ENCODE results near the gene CEP85.

Gene CEP85

DNA sequence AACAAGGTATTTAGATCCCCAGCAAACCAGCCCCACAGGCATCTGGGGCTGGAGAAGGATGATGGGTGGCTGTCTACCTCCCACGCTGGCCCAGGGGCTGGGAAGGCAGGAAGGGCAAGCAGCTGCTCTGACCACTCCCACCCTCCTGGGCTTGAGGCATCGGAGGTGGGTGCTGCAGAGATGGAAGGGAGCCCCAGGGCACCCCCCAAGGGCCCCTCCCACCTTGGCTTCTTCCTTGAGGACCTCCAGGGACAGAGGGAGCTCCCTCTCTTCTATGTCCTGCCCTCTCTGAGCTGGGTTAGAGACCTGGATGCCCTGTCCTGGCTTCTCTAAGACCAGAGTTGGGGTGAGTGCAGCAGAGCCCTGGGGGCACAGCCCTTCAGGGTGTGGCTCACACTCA, 86.9 kb downstream of the CEP85 start:
- peaks cover 10% of the 10 kb centered on the region for H3K27me3 ChIP-seq (ENCODE audit: control insufficient read depth, insufficient read depth, low read length)
- H3K9ac ChIP-seq (ENCODE audit: low read length), result no peak overlapping the region
- H3K4me3 ChIP-seq (ENCODE audit: low read length), result peak overlapping the region; percentile 54
- H3K4me1 ChIP-seq (ENCODE audit: control insufficient read depth, insufficient read depth, low read length), result peaks cover 2% of the 10 kb centered on the region
- H3K27ac ChIP-seq (ENCODE audit: low read depth, low read length), result no peak overlapping the region
- no peaks in the 10 kb centered on the region for H3K36me3 ChIP-seq (ENCODE audit: control insufficient read depth, insufficient read depth, low read length)

DNA sequence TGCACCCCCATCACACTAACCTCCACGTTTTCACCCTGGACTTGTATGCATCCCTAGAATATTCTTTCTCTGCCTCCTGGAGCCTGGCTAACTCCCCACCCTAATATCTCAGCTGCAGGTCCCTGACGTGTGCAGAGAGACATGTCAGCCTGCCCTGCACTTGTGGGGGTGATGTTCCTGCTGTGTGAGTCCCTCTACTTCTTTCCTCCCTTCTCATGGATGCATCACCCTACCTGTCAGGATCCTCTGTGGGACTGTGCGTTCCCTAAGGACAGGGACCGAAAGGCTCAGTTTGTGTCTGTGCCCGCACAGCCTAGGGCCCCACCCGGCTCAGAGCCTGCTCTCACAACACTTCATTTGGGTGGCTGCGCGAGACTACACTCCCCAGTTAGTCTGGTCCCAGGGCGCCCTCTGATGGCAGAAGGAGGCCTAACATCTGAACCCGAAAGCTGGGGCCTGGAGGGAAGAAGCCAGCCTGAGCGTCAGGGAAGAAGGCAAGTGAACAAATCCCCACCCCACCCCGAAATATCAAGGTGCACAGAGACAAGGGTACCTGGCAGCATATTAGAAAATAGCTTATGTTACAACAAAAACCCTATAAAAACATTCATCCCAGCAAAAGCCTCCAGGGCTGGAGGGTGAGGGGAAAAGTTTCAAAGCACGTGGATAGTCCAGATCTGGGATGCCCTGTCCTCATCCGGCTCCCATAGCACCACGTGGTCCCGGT, 87.5 kb downstream of the CEP85 start:
- no peak overlapping the region for H3K9ac ChIP-seq (ENCODE audit: low read length)
- no peaks in the 10 kb centered on the region for H3K36me3 ChIP-seq (ENCODE audit: control insufficient read depth, insufficient read depth, low read length)
- H3K27me3 ChIP-seq (ENCODE audit: control insufficient read depth, insufficient read depth, low read length), result peaks cover 10% of the 10 kb centered on the region
- H3K4me3 ChIP-seq (ENCODE audit: low read length), result peak overlapping the region; percentile 54
- H3K27ac ChIP-seq (ENCODE audit: low read depth, low read length), result no peak overlapping the region
- peaks cover 2% of the 10 kb centered on the region for H3K4me1 ChIP-seq (ENCODE audit: control insufficient read depth, insufficient read depth, low read length)

DNA sequence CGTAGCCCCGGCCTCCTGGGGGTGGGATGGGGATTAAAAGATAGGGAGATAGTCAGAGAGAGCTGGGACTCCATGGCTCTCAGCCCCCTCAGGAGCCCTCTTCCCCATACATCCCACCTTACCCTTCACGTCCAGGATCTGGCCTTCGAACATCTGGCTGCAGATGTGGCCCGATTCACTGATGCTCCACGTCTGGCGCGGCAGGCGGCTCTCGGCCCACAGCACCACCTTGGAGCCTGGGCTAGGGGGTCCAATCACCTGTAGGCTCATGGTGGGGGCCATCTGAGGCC, 88.0 kb downstream of the CEP85 start:
- Histone ChIP-seq H3K36me3 (ENCODE audit: control insufficient read depth, insufficient read depth, low read length) (no peaks in the 10 kb centered on the region), H3K27ac (ENCODE audit: low read depth, low read length) (no peak overlapping the region), H3K9ac (ENCODE audit: low read length) (no peak overlapping the region), H3K27me3 (ENCODE audit: control insufficient read depth, insufficient read depth, low read length) (peaks cover 10% of the 10 kb centered on the region), H3K4me1 (ENCODE audit: control insufficient read depth, insufficient read depth, low read length) (peaks cover 2% of the 10 kb centered on the region), H3K4me3 (ENCODE audit: low read length) (no peak overlapping the region)

DNA sequence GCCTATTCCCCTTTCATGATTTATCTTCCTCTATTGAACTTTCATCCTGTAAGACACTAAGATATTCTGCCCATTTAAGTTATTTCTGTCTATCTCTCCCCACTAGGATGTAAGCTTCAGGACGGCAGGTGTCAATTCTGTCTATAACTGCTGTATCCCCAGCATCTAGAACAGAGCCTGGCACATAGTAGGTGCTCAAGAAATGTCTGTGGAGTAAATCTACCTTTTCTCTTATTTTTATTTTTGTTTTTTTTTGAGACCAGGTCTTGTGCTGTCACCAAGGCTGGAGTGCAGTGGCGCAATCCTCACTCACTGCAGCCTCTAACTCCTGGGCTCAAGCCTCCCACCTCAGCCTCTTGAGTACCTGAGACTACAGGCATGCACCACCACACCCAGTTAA, 89.4 kb downstream of the CEP85 start:
- Histone ChIP-seq H3K27ac (ENCODE audit: low read depth, low read length) (no peak overlapping the region), H3K4me3 (ENCODE audit: low read length) (no peak overlapping the region), H3K4me1 (ENCODE audit: control insufficient read depth, insufficient read depth, low read length) (peaks cover 2% of the 10 kb centered on the region), H3K36me3 (ENCODE audit: control insufficient read depth, insufficient read depth, low read length) (no peaks in the 10 kb centered on the region), H3K27me3 (ENCODE audit: control insufficient read depth, insufficient read depth, low read length) (peaks cover 10% of the 10 kb centered on the region), H3K9ac (ENCODE audit: low read length) (no peak overlapping the region)

DNA sequence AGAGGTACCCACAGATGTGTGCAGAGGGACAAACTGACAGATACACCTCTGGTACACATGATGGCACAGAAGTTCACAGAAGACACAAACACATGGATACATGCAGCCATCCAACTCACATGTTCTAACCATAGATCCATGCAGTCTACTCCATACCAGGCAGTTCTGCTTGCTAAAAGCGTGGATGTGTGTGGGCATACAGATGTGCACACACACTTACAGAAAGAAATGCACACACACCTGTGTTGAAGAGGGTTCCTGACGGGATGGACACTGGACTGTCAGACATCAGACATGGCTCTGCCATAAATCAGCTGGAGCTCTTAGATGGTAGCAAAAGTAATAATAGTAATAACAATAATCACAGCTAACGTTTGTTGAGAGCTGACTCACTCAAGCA, 90.5 kb downstream of the CEP85 start:
- H3K36me3 ChIP-seq (ENCODE audit: control insufficient read depth, insufficient read depth, low read length), result no peaks in the 10 kb centered on the region
- H3K27ac ChIP-seq (ENCODE audit: low read depth, low read length), result no peak overlapping the region
- H3K27me3 ChIP-seq (ENCODE audit: control insufficient read depth, insufficient read depth, low read length), result peaks cover 10% of the 10 kb centered on the region
- peaks cover 2% of the 10 kb centered on the region for H3K4me1 ChIP-seq (ENCODE audit: control insufficient read depth, insufficient read depth, low read length)
- no peak overlapping the region for H3K9ac ChIP-seq (ENCODE audit: low read length)
- no peak overlapping the region for H3K4me3 ChIP-seq (ENCODE audit: low read length)

DNA sequence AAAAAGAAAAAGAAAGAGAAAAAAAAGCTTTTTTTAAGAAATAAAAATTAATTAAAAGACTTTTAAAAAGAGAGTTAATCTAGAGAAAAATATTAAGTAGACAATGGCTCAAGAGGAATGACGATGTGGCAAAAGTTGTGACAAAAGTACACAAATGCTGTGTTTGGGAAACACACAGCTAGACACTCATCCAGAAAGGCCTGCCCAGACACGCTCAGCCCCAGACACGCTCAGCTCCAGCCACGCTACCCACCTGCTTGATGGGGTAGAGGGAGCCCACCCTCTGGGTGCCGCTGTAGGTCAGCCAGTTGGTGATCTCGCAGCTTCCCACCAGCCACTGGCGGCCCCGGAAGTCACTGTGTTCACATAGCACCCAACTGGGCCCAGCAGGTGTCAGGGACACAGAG, 94.0 kb downstream of the CEP85 start:
- Histone ChIP-seq H3K27me3 (ENCODE audit: control insufficient read depth, insufficient read depth, low read length) (peaks cover 3% of the 10 kb centered on the region), H3K27ac (ENCODE audit: low read depth, low read length) (no peak overlapping the region), H3K36me3 (ENCODE audit: control insufficient read depth, insufficient read depth, low read length) (no peaks in the 10 kb centered on the region), H3K9ac (ENCODE audit: low read length) (no peak overlapping the region), H3K4me3 (ENCODE audit: low read length) (no peak overlapping the region), H3K4me1 (ENCODE audit: control insufficient read depth, insufficient read depth, low read length) (no peaks in the 10 kb centered on the region)
